GM12865 (cell line): ENCODE data around the gene EXT2.

Experiments used
- DNase-seq: peaks from one replicate; pipeline ENCODE4 v3.0.0; 2010; ENCODE audit warnings: low read depth
- H3K4me3 ChIP-seq: 2 replicates; pipeline ENCODE4 v1.5.1; 2011; ENCODE audit warnings: mild to moderate bottlenecking, low read depth, low read length, control low read depth
- CTCF ChIP-seq: IDR thresholded peaks from 2 replicates; pipeline ENCODE4 v1.5.1; 2011; ENCODE audit warnings: low read length, control low read depth, low read depth, inconsistent platforms; ENCODE audit not compliant: insufficient read depth; ENCODE audit errors: missing control alignments

EXT2 gene

GRCh38 chr11:44167046-44167445 is 71.6 kb downstream of the EXT2 start:
- H3K4me3 ChIP-seq = no peak overlapping the region
- no peak for TF ChIP-seq CTCF
- no peak for DNase-seq

- no peak for DNase-seq
- H3K4me3 ChIP-seq = no peak overlapping the region
Measured at GRCh38 chr11:44171518-44171917, 76.0 kb downstream of the EXT2 start.

GRCh38 chr11:44172966-44173365 is 77.5 kb downstream of the EXT2 start:
- no peak for DNase-seq
- H3K4me3 ChIP-seq = no peak overlapping the region
- no peak for TF ChIP-seq CTCF

More at GRCh38 chr11:44171518-44171917, 76.0 kb downstream of the EXT2 start:
- TF ChIP-seq CTCF = no peak

GRCh38 chr11:44174842-44175241 is 79.4 kb downstream of the EXT2 start:
- no peak for DNase-seq
- H3K4me3 ChIP-seq = no peak overlapping the region
- no peak for TF ChIP-seq CTCF

- H3K4me3 ChIP-seq = no peak overlapping the region
- TF ChIP-seq CTCF = no peak
- no peak for DNase-seq
Measured at GRCh38 chr11:44176546-44177213, 81.2 kb downstream of the EXT2 start.

GRCh38 chr11:44177905-44178304 is 82.4 kb downstream of the EXT2 start:
- no peak overlapping the region for H3K4me3 ChIP-seq
- no peak for TF ChIP-seq CTCF
- DNase-seq = no peak

- H3K4me3 ChIP-seq = no peak overlapping the region
- no peak for TF ChIP-seq CTCF
- DNase-seq = no peak
Measured at GRCh38 chr11:44178381-44178780, 82.9 kb downstream of the EXT2 start.
